ENCODE data around the gene SUPT7L.

DNA sequence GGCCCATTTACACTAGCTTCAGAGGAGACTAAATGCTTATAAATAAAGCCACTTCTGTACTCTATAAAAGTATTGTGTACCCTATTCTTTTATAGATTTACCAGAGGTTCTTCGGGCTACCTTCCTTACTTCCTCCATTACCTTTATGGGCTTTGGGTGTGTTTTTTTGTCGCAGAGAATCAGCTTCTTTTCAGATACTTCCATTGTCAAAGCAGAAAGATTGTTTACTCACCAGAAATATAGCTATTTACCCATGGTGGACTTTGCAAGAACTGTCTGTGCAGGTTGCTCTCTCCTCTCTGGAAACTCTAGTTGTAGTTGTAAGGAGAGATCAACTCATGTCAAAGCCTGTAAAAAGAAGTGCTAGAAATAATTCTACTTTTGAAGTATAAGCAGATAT is 49.4 kb downstream of the SUPT7L start:
- no peak for TF ChIP-seq MTF2 (CRISPR knock-in tag; IDR thresholded peaks at IDR 0.05; ENCODE audit: borderline replicate concordance)
- TF ChIP-seq, protein P1, sequence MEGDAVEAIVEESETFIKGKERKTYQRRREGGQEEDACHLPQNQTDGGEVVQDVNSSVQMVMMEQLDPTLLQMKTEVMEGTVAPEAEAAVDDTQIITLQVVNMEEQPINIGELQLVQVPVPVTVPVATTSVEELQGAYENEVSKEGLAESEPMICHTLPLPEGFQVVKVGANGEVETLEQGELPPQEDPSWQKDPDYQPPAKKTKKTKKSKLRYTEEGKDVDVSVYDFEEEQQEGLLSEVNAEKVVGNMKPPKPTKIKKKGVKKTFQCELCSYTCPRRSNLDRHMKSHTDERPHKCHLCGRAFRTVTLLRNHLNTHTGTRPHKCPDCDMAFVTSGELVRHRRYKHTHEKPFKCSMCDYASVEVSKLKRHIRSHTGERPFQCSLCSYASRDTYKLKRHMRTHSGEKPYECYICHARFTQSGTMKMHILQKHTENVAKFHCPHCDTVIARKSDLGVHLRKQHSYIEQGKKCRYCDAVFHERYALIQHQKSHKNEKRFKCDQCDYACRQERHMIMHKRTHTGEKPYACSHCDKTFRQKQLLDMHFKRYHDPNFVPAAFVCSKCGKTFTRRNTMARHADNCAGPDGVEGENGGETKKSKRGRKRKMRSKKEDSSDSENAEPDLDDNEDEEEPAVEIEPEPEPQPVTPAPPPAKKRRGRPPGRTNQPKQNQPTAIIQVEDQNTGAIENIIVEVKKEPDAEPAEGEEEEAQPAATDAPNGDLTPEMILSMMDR (CRISPR knock-in tag; IDR thresholded peaks at IDR 0.05): no peak
- no peak for TF ChIP-seq ZNF569 (CRISPR knock-in tag; IDR thresholded peaks at IDR 0.05; ENCODE audit: borderline replicate concordance)
- TF ChIP-seq, protein P2, sequence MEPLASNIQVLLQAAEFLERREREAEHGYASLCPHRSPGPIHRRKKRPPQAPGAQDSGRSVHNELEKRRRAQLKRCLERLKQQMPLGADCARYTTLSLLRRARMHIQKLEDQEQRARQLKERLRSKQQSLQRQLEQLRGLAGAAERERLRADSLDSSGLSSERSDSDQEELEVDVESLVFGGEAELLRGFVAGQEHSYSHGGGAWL (CRISPR knock-in tag; IDR thresholded peaks at IDR 0.05): no peak
- TF ChIP-seq NR2F2 (IDR thresholded peaks at IDR 0.05; ENCODE audit: borderline replicate concordance, low read depth): no peak
- TF ChIP-seq, protein P3, sequence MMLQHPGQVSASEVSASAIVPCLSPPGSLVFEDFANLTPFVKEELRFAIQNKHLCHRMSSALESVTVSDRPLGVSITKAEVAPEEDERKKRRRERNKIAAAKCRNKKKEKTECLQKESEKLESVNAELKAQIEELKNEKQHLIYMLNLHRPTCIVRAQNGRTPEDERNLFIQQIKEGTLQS (CRISPR knock-in tag; IDR thresholded peaks at IDR 0.05): no peak
- no peak for TF ChIP-seq FOXP1 (IDR thresholded peaks at IDR 0.05)
- peak; percentile 46 for TF ChIP-seq FOXP1 (CRISPR knock-in tag; IDR thresholded peaks at IDR 0.05)
- TF ChIP-seq ZBTB8A (CRISPR knock-in tag; IDR thresholded peaks at IDR 0.05; ENCODE audit: borderline replicate concordance, low read depth): no peak
- TF ChIP-seq, protein P4, sequence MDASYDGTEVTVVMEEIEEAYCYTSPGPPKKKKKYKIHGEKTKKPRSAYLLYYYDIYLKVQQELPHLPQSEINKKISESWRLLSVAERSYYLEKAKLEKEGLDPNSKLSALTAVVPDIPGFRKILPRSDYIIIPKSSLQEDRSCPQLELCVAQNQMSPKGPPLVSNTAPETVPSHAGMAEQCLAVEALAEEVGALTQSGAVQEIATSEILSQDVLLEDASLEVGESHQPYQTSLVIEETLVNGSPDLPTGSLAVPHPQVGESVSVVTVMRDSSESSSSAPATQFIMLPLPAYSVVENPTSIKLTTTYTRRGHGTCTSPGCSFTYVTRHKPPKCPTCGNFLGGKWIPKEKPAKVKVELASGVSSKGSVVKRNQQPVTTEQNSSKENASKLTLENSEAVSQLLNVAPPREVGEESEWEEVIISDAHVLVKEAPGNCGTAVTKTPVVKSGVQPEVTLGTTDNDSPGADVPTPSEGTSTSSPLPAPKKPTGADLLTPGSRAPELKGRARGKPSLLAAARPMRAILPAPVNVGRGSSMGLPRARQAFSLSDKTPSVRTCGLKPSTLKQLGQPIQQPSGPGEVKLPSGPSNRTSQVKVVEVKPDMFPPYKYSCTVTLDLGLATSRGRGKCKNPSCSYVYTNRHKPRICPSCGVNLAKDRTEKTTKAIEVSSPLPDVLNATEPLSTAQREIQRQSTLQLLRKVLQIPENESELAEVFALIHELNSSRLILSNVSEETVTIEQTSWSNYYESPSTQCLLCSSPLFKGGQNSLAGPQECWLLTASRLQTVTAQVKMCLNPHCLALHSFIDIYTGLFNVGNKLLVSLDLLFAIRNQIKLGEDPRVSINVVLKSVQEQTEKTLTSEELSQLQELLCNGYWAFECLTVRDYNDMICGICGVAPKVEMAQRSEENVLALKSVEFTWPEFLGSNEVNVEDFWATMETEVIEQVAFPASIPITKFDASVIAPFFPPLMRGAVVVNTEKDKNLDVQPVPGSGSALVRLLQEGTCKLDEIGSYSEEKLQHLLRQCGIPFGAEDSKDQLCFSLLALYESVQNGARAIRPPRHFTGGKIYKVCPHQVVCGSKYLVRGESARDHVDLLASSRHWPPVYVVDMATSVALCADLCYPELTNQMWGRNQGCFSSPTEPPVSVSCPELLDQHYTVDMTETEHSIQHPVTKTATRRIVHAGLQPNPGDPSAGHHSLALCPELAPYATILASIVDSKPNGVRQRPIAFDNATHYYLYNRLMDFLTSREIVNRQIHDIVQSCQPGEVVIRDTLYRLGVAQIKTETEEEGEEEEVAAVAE (CRISPR knock-in tag; IDR thresholded peaks at IDR 0.05; ENCODE audit: borderline replicate concordance): no peak
- TF ChIP-seq ZFP90 (CRISPR knock-in tag; IDR thresholded peaks at IDR 0.05; ENCODE audit: borderline replicate concordance): no peak
- TF ChIP-seq MEIS1 (CRISPR knock-in tag; IDR thresholded peaks at IDR 0.05; ENCODE audit: borderline replicate concordance): no peak
- no peak for TF ChIP-seq ZFP1 (CRISPR knock-in tag; IDR thresholded peaks at IDR 0.05)
